ENCODE results near the gene TFDP2.

Gene TFDP2

DNA sequence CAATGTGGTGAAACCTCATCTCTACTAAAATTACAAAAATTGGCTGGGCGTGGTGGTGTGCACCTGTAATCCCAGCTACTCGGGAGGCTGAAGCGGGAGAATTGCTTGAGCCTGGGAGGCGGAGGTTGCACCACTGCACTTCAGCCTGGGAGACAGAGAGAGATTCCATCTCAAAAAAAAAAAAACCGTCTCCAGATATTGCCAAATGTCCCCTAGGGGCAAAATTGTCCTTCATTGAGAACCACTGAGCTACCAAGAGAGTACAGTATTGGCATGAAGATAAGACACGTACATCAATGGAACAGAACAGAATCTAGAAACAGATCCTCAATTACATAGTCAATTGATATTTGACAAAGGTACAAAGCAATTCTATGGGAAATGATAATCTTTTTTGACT, 98.0 kb downstream of the TFDP2 start:
- Histone ChIP-seq H3K4me1 (ENCODE audit: low read length) (no peaks in the 10 kb centered on the region), H2AFZ (ENCODE audit: low read depth, low read length) (no peak overlapping the region), H3K4me3 (ENCODE audit: low read length) (no peak overlapping the region), H3K27me3 (ENCODE audit: low read depth, low read length) (no peaks in the 10 kb centered on the region), H3K36me3 (replicated peaks; ENCODE audit: low read depth, low read length) (no peaks in the 10 kb centered on the region), H3K27ac (ENCODE audit: low read length) (no peak overlapping the region), H3K4me2 (ENCODE audit: low read length) (no peak overlapping the region), H3K9ac (ENCODE audit: low read length) (no peak overlapping the region), H4K20me1 (ENCODE audit: insufficient read depth, low read length) (no peaks in the 10 kb centered on the region), H3K9me3 (ENCODE audit: insufficient read depth, low read length) (no peaks in the 10 kb centered on the region), H3K79me2 (ENCODE audit: low read length) (no peaks in the 10 kb centered on the region)
- TF ChIP-seq, protein P1, sequence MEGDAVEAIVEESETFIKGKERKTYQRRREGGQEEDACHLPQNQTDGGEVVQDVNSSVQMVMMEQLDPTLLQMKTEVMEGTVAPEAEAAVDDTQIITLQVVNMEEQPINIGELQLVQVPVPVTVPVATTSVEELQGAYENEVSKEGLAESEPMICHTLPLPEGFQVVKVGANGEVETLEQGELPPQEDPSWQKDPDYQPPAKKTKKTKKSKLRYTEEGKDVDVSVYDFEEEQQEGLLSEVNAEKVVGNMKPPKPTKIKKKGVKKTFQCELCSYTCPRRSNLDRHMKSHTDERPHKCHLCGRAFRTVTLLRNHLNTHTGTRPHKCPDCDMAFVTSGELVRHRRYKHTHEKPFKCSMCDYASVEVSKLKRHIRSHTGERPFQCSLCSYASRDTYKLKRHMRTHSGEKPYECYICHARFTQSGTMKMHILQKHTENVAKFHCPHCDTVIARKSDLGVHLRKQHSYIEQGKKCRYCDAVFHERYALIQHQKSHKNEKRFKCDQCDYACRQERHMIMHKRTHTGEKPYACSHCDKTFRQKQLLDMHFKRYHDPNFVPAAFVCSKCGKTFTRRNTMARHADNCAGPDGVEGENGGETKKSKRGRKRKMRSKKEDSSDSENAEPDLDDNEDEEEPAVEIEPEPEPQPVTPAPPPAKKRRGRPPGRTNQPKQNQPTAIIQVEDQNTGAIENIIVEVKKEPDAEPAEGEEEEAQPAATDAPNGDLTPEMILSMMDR (IDR thresholded peaks at IDR 0.05; ENCODE audit: low read depth, low read length) = no peak
- TF ChIP-seq EZH2phosphoT487 (IDR thresholded peaks at IDR 0.05; ENCODE audit: low read depth) = no peak

DNA sequence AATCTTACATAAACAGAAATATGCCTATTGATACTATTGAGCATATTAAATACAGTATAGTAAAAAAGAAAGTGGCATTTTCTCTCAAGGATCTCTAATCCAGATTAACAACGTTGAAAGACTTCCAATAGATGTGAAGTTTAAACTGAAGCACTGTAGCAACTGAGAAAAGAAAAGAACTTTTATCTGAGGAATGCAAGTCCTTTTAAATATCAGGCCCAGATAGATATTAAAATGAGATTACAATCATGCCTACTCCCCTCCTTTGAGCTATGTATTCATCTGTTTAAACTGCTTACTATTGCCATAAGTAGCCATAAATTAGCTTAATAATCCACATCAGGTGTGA, 102.3 kb downstream of the TFDP2 start:
- TF ChIP-seq EZH2phosphoT487 (IDR thresholded peaks at IDR 0.05; ENCODE audit: low read depth) = no peak
- TF ChIP-seq, protein P1 (IDR thresholded peaks at IDR 0.05; ENCODE audit: low read depth, low read length) = no peak
- H3K4me2 ChIP-seq (ENCODE audit: low read length) = no peak overlapping the region
- H3K27ac ChIP-seq (ENCODE audit: low read length) = no peak overlapping the region
- H3K79me2 ChIP-seq (ENCODE audit: low read length) = no peaks in the 10 kb centered on the region
- no peaks in the 10 kb centered on the region for H3K36me3 ChIP-seq (replicated peaks; ENCODE audit: low read depth, low read length)
- no peak overlapping the region for H3K9ac ChIP-seq (ENCODE audit: low read length)
- no peaks in the 10 kb centered on the region for H4K20me1 ChIP-seq (ENCODE audit: insufficient read depth, low read length)
- no peak overlapping the region for H2AFZ ChIP-seq (ENCODE audit: low read depth, low read length)
- no peaks in the 10 kb centered on the region for H3K27me3 ChIP-seq (ENCODE audit: low read depth, low read length)
- H3K9me3 ChIP-seq (ENCODE audit: insufficient read depth, low read length) = no peaks in the 10 kb centered on the region
- no peak overlapping the region for H3K4me3 ChIP-seq (ENCODE audit: low read length)
- no peaks in the 10 kb centered on the region for H3K4me1 ChIP-seq (ENCODE audit: low read length)

- no peaks in the 10 kb centered on the region for H3K79me2 ChIP-seq (ENCODE audit: low read length)
- H3K27ac ChIP-seq (ENCODE audit: low read length) = no peak overlapping the region
- H4K20me1 ChIP-seq (ENCODE audit: insufficient read depth, low read length) = no peaks in the 10 kb centered on the region
- H3K9ac ChIP-seq (ENCODE audit: low read length) = no peak overlapping the region
- H3K4me1 ChIP-seq (ENCODE audit: low read length) = no peaks in the 10 kb centered on the region
- H3K36me3 ChIP-seq (replicated peaks; ENCODE audit: low read depth, low read length) = no peaks in the 10 kb centered on the region
- H3K4me2 ChIP-seq (ENCODE audit: low read length) = no peak overlapping the region
- TF ChIP-seq, protein P1 (IDR thresholded peaks at IDR 0.05; ENCODE audit: low read depth, low read length) = no peak
- no peak for TF ChIP-seq EZH2phosphoT487 (IDR thresholded peaks at IDR 0.05; ENCODE audit: low read depth)
- H2AFZ ChIP-seq (ENCODE audit: low read depth, low read length) = no peak overlapping the region
- H3K27me3 ChIP-seq (ENCODE audit: low read depth, low read length) = no peaks in the 10 kb centered on the region
- no peak overlapping the region for H3K4me3 ChIP-seq (ENCODE audit: low read length)
- H3K9me3 ChIP-seq (ENCODE audit: insufficient read depth, low read length) = no peaks in the 10 kb centered on the region
These were observed 102.9 kb downstream of the TFDP2 start for GRCh38 chr3:142046320-142047020.

DNA sequence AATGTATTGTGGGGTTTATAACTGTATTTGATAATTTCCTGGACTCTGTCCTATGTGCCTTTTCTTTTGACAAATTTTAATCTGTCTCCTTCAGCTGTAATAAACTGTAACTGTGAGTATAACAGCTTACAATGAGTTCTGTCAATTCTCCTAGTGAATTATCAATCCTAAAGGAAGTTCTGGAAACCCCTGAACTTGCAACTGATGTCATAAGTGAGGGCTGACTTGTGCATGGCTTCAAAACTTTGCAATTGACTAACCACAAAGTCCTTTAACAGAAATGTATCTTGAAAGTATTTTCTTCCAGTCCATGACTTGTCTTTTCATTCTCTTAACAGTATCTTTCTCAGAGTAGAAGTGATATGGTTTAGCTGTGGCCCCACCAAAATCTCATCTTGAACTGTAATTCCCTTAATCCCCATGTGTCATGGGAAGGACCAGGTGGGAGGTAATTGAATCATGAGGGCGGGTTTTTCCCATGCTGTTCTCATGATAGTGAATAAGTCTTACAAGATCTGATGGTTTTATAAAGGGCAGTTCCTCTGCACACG, 108.3 kb downstream of the TFDP2 start:
- Histone ChIP-seq H3K79me2 (ENCODE audit: low read length) (no peaks in the 10 kb centered on the region), H4K20me1 (ENCODE audit: insufficient read depth, low read length) (no peaks in the 10 kb centered on the region), H2AFZ (ENCODE audit: low read depth, low read length) (no peak overlapping the region), H3K36me3 (replicated peaks; ENCODE audit: low read depth, low read length) (no peaks in the 10 kb centered on the region), H3K27ac (ENCODE audit: low read length) (no peak overlapping the region), H3K4me2 (ENCODE audit: low read length) (no peak overlapping the region), H3K9me3 (ENCODE audit: insufficient read depth, low read length) (no peaks in the 10 kb centered on the region), H3K4me3 (ENCODE audit: low read length) (no peak overlapping the region), H3K9ac (ENCODE audit: low read length) (no peak overlapping the region), H3K4me1 (ENCODE audit: low read length) (no peaks in the 10 kb centered on the region), H3K27me3 (ENCODE audit: low read depth, low read length) (no peaks in the 10 kb centered on the region)
- no peak for TF ChIP-seq EZH2phosphoT487 (IDR thresholded peaks at IDR 0.05; ENCODE audit: low read depth)
- TF ChIP-seq, protein P1 (IDR thresholded peaks at IDR 0.05; ENCODE audit: low read depth, low read length) = no peak

All from OCI-LY3 (cell line).